ENCODE measurements around the gene SECISBP2. TPM values are rescaled to one million over a fixed set of nuclear protein-coding genes. Genes with fewer than 3 reads are reported as not detected.

The SECISBP2 gene
- total RNA-seq, 1 donor from 2014 or later, result 47.3 TPM

DNA sequence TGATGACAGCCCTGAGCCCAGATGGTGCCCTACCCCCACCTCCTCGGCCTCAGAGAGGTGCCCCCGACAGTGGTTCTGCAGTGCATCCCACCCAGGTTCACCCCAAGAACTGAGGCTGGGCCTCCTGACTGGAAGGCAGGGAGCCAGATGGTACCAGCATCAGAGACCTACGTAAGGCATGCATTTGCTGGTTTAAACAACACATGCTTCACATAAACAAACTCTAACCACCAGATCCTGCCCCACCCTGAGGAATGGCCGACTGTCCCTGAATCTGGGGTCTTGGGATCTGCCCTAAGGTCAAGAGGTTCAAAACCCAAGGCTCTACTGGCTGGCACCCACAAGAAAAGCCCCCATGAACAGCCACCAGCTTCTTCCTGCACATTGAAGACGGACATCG is 73.3 kb downstream of the SECISBP2 start:
- H3K36me3 ChIP-seq (ENCODE audit: control insufficient read depth, insufficient read depth, low read length), result peaks cover 2% of the 10 kb centered on the region
- TF ChIP-seq, protein P1, sequence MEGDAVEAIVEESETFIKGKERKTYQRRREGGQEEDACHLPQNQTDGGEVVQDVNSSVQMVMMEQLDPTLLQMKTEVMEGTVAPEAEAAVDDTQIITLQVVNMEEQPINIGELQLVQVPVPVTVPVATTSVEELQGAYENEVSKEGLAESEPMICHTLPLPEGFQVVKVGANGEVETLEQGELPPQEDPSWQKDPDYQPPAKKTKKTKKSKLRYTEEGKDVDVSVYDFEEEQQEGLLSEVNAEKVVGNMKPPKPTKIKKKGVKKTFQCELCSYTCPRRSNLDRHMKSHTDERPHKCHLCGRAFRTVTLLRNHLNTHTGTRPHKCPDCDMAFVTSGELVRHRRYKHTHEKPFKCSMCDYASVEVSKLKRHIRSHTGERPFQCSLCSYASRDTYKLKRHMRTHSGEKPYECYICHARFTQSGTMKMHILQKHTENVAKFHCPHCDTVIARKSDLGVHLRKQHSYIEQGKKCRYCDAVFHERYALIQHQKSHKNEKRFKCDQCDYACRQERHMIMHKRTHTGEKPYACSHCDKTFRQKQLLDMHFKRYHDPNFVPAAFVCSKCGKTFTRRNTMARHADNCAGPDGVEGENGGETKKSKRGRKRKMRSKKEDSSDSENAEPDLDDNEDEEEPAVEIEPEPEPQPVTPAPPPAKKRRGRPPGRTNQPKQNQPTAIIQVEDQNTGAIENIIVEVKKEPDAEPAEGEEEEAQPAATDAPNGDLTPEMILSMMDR (IDR thresholded peaks at IDR 0.05; ENCODE audit: insufficient read depth, low read length, poor library complexity, severe bottlenecking), result no peak
- DNase-seq (ENCODE audit: low read depth), result no peak
- no peaks in the 10 kb centered on the region for H3K27me3 ChIP-seq (ENCODE audit: control insufficient read depth, insufficient read depth, low read length)
- no peak overlapping the region for H3K4me3 ChIP-seq (ENCODE audit: low read depth, low read length)

GRCh38 chr9:89394412-89394811 is 76.1 kb downstream of the SECISBP2 start:
- H3K4me3 ChIP-seq (ENCODE audit: low read depth, low read length), result no peak overlapping the region
- TF ChIP-seq, protein P1 (IDR thresholded peaks at IDR 0.05; ENCODE audit: insufficient read depth, low read length, poor library complexity, severe bottlenecking), result no peak
- DNase-seq (ENCODE audit: low read depth), result no peak

DNA sequence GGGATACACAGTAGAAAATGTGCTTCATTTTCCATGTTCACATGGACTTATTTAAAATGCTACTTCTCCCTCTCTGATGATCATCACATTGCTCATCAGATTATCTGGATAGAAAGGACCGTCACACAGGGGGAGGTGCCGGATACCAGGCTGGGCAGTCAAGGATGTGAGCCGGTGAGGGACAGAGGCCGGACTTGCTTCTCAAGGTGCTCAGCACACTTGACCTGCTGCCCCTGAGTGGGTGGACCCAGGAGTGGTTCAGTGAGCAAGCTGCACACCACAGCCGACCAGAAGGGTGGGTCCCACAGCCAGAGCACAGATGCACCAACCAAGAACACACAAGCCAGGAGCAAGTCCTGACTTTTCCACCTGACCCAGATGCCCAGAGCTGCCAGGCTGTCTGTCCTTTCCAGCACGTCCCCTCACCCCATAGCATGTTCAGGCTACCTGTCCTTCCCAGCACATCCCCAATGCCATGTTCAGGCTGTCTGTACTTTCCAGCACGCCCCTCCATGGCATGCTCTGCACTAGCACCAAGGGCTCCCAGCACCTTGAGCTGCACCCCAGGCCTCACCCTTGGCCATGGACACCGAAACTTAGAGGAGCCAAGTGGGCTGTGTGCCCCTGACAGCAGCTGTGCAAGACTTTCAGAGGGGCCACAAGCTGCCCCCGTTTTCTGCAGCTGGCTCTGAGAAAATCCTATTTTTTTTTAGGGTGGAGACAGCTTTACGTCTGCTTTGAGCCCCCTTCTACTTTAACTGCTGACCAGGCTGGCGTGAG is 77.8 kb downstream of the SECISBP2 start:
- H3K4me3 ChIP-seq (ENCODE audit: low read depth, low read length), result no peak overlapping the region
- TF ChIP-seq, protein P1 (IDR thresholded peaks at IDR 0.05; ENCODE audit: insufficient read depth, low read length, poor library complexity, severe bottlenecking), result no peak
- no peak for DNase-seq (ENCODE audit: low read depth)
- no peaks in the 10 kb centered on the region for H3K27me3 ChIP-seq (ENCODE audit: control insufficient read depth, insufficient read depth, low read length)
- peaks cover 2% of the 10 kb centered on the region for H3K36me3 ChIP-seq (ENCODE audit: control insufficient read depth, insufficient read depth, low read length)

More at GRCh38 chr9:89394412-89394811, 76.1 kb downstream of the SECISBP2 start:
- H3K36me3 ChIP-seq (ENCODE audit: control insufficient read depth, insufficient read depth, low read length), result peaks cover 2% of the 10 kb centered on the region
- H3K27me3 ChIP-seq (ENCODE audit: control insufficient read depth, insufficient read depth, low read length), result no peaks in the 10 kb centered on the region

GRCh38 chr9:89397471-89397870 is 79.2 kb downstream of the SECISBP2 start:
- no peak overlapping the region for H3K4me3 ChIP-seq (ENCODE audit: low read depth, low read length)
- no peaks in the 10 kb centered on the region for H3K27me3 ChIP-seq (ENCODE audit: control insufficient read depth, insufficient read depth, low read length)
- TF ChIP-seq, protein P1 (IDR thresholded peaks at IDR 0.05; ENCODE audit: insufficient read depth, low read length, poor library complexity, severe bottlenecking), result no peak
- H3K36me3 ChIP-seq (ENCODE audit: control insufficient read depth, insufficient read depth, low read length), result no peaks in the 10 kb centered on the region
- DNase-seq (ENCODE audit: low read depth), result no peak

GRCh38 chr9:89398621-89399020 is 80.3 kb downstream of the SECISBP2 start:
- no peaks in the 10 kb centered on the region for H3K36me3 ChIP-seq (ENCODE audit: control insufficient read depth, insufficient read depth, low read length)
- H3K4me3 ChIP-seq (ENCODE audit: low read depth, low read length), result no peak overlapping the region
- H3K27me3 ChIP-seq (ENCODE audit: control insufficient read depth, insufficient read depth, low read length), result no peaks in the 10 kb centered on the region
- TF ChIP-seq, protein P1 (IDR thresholded peaks at IDR 0.05; ENCODE audit: insufficient read depth, low read length, poor library complexity, severe bottlenecking), result no peak
- no peak for DNase-seq (ENCODE audit: low read depth)

Data from kidney epithelial cell (primary cell).